Astrocyte of the cerebellum (primary cell): Measurements from ENCODE around the gene AGAP4.
"Not testable (repeated sequence)": the region's sequence is repeated elsewhere in the genome, so short reads cannot be mapped to it uniquely, and the experiment has no call there.

Experiments used
- DNase-seq: peaks from one replicate; pipeline ENCODE4 v3.0.0-alpha.2; 2011; ENCODE audit warnings: low read depth
- H3K4me3 ChIP-seq: 2 replicates; pipeline ENCODE4 v1.5.1; 2011; ENCODE audit warnings: mild to moderate bottlenecking, low read depth, low read length, moderate library complexity
- in situ Hi-C: cut with HindIII; loops from 2 replicates; pipeline ENCODE4 v1.10.0; 2017; ENCODE audit warnings: low sequenced_read_pairs
- TF ChIP-seq, protein P1 (sequence below): IDR thresholded peaks from 2 replicates; pipeline ENCODE4 v1.5.1; 2012; ENCODE audit warnings: low read length, low read depth, moderate library complexity, mild to moderate bottlenecking; ENCODE audit errors: missing control alignments

AGAP4 gene

GRCh38 chr10:45847400-45847799 is at the start of gene AGAP4:
TSS of gene AGAP4 (minus strand) at chr10:45847500. CDS start at chr10:45847347, 153 bp downstream.
- DNase-seq, H3K4me3 ChIP-seq, in situ Hi-C loops: not testable (repeated sequence)

DNA sequence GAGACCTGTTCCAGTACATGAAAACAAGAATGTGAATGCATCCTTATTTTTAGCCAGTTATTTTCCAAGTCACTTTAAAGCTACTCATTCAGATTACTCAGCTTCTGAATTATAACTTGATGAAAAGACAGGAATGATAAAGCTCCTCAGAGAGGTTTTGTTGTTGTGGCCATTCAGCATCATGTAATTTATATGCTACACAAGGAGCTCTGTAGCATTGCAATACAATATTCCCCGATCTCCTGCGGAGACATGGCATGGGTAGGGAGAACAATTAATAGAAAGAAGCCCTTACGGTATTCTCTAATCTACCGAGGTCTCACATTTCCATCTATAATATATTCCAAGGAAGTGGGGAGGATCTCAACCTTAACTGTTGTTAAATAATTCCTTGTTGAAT is 43.4 kb upstream of the AGAP4 start:
- H3K4me3 ChIP-seq, in situ Hi-C loops: not testable (repeated sequence)
- DNase-seq = peak; percentile 9

GRCh38 chr10:45889539-45890230 is 42.4 kb upstream of the AGAP4 start:
- H3K4me3 ChIP-seq, in situ Hi-C loops, DNase-seq: not testable (repeated sequence)

DNA sequence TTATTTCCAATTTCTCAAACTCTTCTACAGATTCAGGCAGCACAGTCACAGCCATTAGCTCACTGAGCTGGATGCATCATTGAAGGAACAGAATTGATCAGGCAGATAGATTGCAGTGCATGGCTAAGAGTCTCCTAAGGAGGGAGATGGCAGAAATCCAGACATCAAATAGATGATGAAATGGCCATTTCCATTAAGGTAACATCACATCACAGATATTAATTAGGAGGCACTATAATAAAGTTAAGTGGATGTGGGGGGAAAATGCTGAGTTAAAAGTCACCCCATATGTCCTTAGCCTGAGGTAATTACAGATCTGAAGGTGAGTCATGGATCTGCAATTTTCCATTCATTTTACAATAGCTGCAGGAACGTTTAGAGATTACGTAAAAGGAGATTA is 35.6 kb upstream of the AGAP4 start:
- H3K4me3 ChIP-seq, in situ Hi-C loops, DNase-seq: not testable (repeated sequence)

GRCh38 chr10:45865404-45865803 is 18.1 kb upstream of the AGAP4 start:
- in situ Hi-C loops, H3K4me3 ChIP-seq: not testable (repeated sequence)

DNA sequence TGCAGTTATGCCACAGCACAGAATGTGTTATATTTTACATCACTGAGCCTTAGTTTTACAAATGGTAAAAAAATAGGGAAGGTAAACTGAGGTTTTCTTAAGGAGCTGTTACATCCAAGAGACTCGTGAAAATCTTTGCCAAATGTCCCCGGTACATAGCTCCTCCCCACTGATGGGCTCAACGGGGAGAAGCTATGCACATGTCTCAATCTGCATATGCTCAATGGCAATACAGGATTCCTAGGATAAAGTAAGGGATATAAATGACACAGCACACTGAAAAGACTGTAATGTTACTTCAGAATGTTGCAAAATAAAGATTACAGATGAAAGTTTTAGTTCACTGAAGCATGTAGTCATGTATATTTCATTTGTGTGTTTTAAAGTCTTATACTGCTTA is 17.0 kb upstream of the AGAP4 start:
- in situ Hi-C loops, DNase-seq, H3K4me3 ChIP-seq: not testable (repeated sequence)

More at GRCh38 chr10:45865404-45865803, 18.1 kb upstream of the AGAP4 start:
- DNase-seq = not testable (repeated sequence)

DNA sequence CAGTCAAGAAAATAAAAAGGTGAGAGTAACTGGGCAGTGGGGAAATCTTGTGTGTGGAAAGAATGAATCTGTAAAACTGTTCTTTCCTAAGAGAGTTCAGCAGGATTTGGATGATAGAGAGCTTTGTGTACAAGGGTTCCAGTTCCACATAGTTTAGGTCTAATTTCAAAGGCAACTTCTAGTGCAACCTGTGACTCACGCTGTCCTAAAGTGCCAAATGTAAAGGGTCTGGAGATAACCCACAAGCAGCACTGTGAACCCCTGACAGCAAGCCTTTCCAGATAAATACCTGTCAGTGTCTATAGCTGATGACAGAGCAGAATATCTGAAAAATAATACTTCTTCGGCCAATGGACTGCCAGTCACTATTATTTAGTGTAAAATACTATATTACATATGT is 16.3 kb upstream of the AGAP4 start:
- DNase-seq, in situ Hi-C loops, H3K4me3 ChIP-seq: not testable (repeated sequence)

DNA sequence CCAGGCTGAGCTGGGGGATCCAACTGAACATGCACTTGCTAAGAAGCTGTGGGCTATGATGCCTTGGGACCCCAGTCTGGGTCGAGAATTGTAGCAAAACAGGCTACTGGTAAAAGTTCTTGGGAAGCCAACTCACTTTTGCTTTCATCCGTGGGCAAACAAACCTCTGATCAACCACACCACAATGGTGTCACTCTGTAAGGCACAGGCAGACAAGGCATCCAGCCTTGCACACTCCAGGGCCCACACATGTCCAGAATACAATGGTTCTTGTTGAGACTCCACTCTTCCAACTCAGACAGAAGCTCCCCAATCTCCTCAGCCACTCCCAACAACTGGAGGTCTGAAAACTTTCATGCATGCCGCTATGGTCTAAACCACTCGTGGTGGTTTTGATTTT is 10.6 kb upstream of the AGAP4 start:
- DNase-seq, in situ Hi-C loops, H3K4me3 ChIP-seq: not testable (repeated sequence)

GRCh38 chr10:45848467-45848866 is 1.2 kb upstream of the AGAP4 start:
- DNase-seq, in situ Hi-C loops: not testable (repeated sequence)

DNA sequence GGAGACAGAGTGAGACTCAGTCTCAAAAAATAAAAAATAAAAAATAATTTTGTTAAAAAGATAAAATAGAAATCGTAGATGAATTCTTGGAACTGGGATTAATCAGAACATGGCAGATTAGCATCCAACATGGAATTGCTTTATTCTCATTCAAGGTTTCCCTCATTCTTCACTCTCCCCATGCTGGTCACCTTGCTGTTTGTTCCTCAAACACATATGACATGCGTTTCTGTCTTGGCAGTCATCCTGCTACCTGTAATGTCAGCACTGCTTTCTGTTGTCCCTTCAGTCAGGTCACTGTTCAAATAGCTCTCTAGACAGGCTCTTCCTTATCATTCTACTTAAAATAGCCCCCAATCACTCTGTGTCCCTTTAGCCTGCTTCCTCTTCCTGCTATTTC is 24.4 kb downstream of the AGAP4 start:
- H3K4me3 ChIP-seq, in situ Hi-C loops, DNase-seq: not testable (repeated sequence)

More at GRCh38 chr10:45848467-45848866, 1.2 kb upstream of the AGAP4 start:
- not testable (repeated sequence) for H3K4me3 ChIP-seq

DNA sequence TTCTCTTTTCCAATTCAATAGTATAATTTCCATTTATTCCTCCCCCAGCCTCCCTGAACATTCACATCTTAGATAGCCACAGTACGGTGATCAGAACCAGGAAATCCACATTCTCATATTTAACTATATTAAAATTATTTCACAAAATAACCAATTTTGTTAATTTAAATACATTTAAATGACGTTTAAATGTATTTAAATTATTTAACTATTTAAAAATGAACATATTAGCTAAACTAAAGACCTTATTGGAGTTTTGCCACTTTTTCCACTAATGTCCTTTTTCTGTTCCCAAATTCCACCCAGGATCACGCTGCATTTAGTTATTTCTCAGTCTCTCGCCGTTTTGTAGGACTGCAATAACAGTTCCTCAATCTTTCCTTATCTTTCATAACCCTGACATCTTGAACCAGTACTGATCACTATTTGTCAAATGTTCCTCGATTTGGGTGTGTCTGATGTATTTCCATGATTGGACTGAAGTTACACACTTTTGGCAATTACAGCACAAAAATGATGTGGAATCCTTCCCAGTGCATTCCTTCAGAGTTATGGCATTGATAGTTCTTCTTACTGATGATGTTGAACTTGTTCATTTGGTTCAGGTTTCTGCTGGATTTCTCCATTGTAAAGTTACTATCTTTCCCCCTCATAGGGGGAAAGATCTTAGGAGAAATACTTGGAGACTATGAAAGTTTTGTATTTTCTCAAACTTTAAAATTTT is 27.0 kb downstream of the AGAP4 start:
- DNase-seq, H3K4me3 ChIP-seq, in situ Hi-C loops: not testable (repeated sequence)

- in situ Hi-C loops = no loop called here
- H3K4me3 ChIP-seq = no peak overlapping the region
- no peak for DNase-seq
- TF ChIP-seq, protein P1, sequence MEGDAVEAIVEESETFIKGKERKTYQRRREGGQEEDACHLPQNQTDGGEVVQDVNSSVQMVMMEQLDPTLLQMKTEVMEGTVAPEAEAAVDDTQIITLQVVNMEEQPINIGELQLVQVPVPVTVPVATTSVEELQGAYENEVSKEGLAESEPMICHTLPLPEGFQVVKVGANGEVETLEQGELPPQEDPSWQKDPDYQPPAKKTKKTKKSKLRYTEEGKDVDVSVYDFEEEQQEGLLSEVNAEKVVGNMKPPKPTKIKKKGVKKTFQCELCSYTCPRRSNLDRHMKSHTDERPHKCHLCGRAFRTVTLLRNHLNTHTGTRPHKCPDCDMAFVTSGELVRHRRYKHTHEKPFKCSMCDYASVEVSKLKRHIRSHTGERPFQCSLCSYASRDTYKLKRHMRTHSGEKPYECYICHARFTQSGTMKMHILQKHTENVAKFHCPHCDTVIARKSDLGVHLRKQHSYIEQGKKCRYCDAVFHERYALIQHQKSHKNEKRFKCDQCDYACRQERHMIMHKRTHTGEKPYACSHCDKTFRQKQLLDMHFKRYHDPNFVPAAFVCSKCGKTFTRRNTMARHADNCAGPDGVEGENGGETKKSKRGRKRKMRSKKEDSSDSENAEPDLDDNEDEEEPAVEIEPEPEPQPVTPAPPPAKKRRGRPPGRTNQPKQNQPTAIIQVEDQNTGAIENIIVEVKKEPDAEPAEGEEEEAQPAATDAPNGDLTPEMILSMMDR = no peak
Observed at GRCh38 chr10:45819552-45819951, 27.7 kb downstream of the AGAP4 start.
